ENCODE results near the gene GRIK3.

Gene GRIK3

GRCh38 chr1:36984675-36985074, 49.6 kb downstream of the GRIK3 start:
- no peak overlapping the region for H2BK15ac ChIP-seq (ENCODE audit: low read depth, poor library complexity, severe bottlenecking)
- H2BK5ac ChIP-seq (ENCODE audit: low read depth, low read length, poor library complexity, severe bottlenecking): no peak overlapping the region
- H3K9me3 ChIP-seq (ENCODE audit: control insufficient read depth, low read length): no peaks in the 10 kb centered on the region
- no peaks in the 10 kb centered on the region for H3K36me3 ChIP-seq (ENCODE audit: control insufficient read depth in 1 of 2, insufficient read depth in 2 of 2, low read depth in 1 of 2, low read length in 2 of 2)
- H3K27ac ChIP-seq (ENCODE audit: low read length, poor library complexity, severe bottlenecking): no peak overlapping the region
- H2AK5ac ChIP-seq (ENCODE audit: low read length, severe bottlenecking): no peak overlapping the region
- WGBS: 64% methylated on average over 9 of the region's 9 CpGs
- no peak for DNase-seq
- H3K14ac ChIP-seq (ENCODE audit: low read length in 2 of 2): no peak overlapping the region
- no peak overlapping the region for H3K9ac ChIP-seq (ENCODE audit: low read length)
- no peaks in the 10 kb centered on the region for H3K79me1 ChIP-seq (replicated peaks; ENCODE audit: low read length, poor library complexity, severe bottlenecking)
- no peak overlapping the region for H4K91ac ChIP-seq (ENCODE audit: low read length)
- H4K8ac ChIP-seq (ENCODE audit: low read length): no peak overlapping the region
- H2BK12ac ChIP-seq (ENCODE audit: low read length in 2 of 2): no peak overlapping the region
- no peak overlapping the region for H3K4me3 ChIP-seq (ENCODE audit: insufficient read depth in 1 of 2, low read depth in 1 of 2, low read length in 2 of 2)
- H3K4me1 ChIP-seq (ENCODE audit: control insufficient read depth, insufficient read depth, low read depth, low read length): no peaks in the 10 kb centered on the region
- H3K4ac ChIP-seq (ENCODE audit: low read depth in 1 of 2, low read length in 2 of 2): no peak overlapping the region
- H2AFZ ChIP-seq (ENCODE audit: low read depth, low read length): no peak overlapping the region
- no peak overlapping the region for H3K4me2 ChIP-seq (ENCODE audit: low read length, poor library complexity, severe bottlenecking)
- peaks cover 0 to 12% of the 10 kb centered on the region in 2 experiments for H3K27me3 ChIP-seq (ENCODE audit: control insufficient read depth in 1 of 2, insufficient read depth in 1 of 2, low read length in 2 of 2)
- no peak overlapping the region for H3K23ac ChIP-seq (ENCODE audit: low read length in 2 of 2)
- H3K18ac ChIP-seq (ENCODE audit: low read depth in 1 of 2, low read length in 2 of 2): no peak overlapping the region
- no peak overlapping the region for H2BK120ac ChIP-seq (ENCODE audit: low read depth, low read length)

GRCh38 chr1:36984026-36984425, 50.3 kb downstream of the GRIK3 start:
- no peak overlapping the region for H3K18ac ChIP-seq (ENCODE audit: low read depth in 1 of 2, low read length in 2 of 2)
- H3K9me3 ChIP-seq (ENCODE audit: control insufficient read depth, low read length): peaks cover 3% of the 10 kb centered on the region
- no peaks in the 10 kb centered on the region for H3K79me1 ChIP-seq (replicated peaks; ENCODE audit: low read length, poor library complexity, severe bottlenecking)
- H3K27me3 ChIP-seq (ENCODE audit: control insufficient read depth in 1 of 2, insufficient read depth in 1 of 2, low read length in 2 of 2): peaks cover 0 to 5% of the 10 kb centered on the region in 2 experiments
- no peak overlapping the region for H3K4me2 ChIP-seq (ENCODE audit: low read length, poor library complexity, severe bottlenecking)
- H3K14ac ChIP-seq (ENCODE audit: low read length in 2 of 2): no peak overlapping the region
- no peak overlapping the region for H2BK120ac ChIP-seq (ENCODE audit: low read depth, low read length)
- H2BK15ac ChIP-seq (ENCODE audit: low read depth, poor library complexity, severe bottlenecking): no peak overlapping the region
- no peak overlapping the region for H3K27ac ChIP-seq (ENCODE audit: low read length, poor library complexity, severe bottlenecking)
- no peak overlapping the region for H2BK12ac ChIP-seq (ENCODE audit: low read length in 2 of 2)
- no peak overlapping the region for H3K9ac ChIP-seq (ENCODE audit: low read length)
- no peaks in the 10 kb centered on the region for H3K36me3 ChIP-seq (ENCODE audit: control insufficient read depth in 1 of 2, insufficient read depth in 2 of 2, low read depth in 1 of 2, low read length in 2 of 2)
- no peak overlapping the region for H2BK5ac ChIP-seq (ENCODE audit: low read depth, low read length, poor library complexity, severe bottlenecking)
- H2AFZ ChIP-seq (ENCODE audit: low read depth, low read length): no peak overlapping the region
- H4K8ac ChIP-seq (ENCODE audit: low read length): no peak overlapping the region
- no peak overlapping the region for H3K23ac ChIP-seq (ENCODE audit: low read length in 2 of 2)
- DNase-seq: no peak
- 65% methylated on average over 6 of the region's 6 CpGs for WGBS
- H3K4ac ChIP-seq (ENCODE audit: low read depth in 1 of 2, low read length in 2 of 2): no peak overlapping the region
- no peak overlapping the region for H4K91ac ChIP-seq (ENCODE audit: low read length)
- H2AK5ac ChIP-seq (ENCODE audit: low read length, severe bottlenecking): no peak overlapping the region
- H3K4me3 ChIP-seq (ENCODE audit: insufficient read depth in 1 of 2, low read depth in 1 of 2, low read length in 2 of 2): no peak overlapping the region
- H3K4me1 ChIP-seq (ENCODE audit: control insufficient read depth, insufficient read depth, low read depth, low read length): no peaks in the 10 kb centered on the region

GRCh38 chr1:36982709-36983108, 51.6 kb downstream of the GRIK3 start:
- H2BK120ac ChIP-seq (ENCODE audit: low read depth, low read length): no peak overlapping the region
- H3K18ac ChIP-seq (ENCODE audit: low read depth in 1 of 2, low read length in 2 of 2): no peak overlapping the region
- no peak overlapping the region for H4K8ac ChIP-seq (ENCODE audit: low read length)
- H3K4ac ChIP-seq (ENCODE audit: low read depth in 1 of 2, low read length in 2 of 2): no peak overlapping the region
- H2AK5ac ChIP-seq (ENCODE audit: low read length, severe bottlenecking): no peak overlapping the region
- H3K27ac ChIP-seq (ENCODE audit: low read length, poor library complexity, severe bottlenecking): no peak overlapping the region
- peaks cover 13% of the 10 kb centered on the region for H3K9me3 ChIP-seq (ENCODE audit: control insufficient read depth, low read length)
- no peak overlapping the region for H2BK12ac ChIP-seq (ENCODE audit: low read length in 2 of 2)
- no peaks in the 10 kb centered on the region for H3K79me1 ChIP-seq (replicated peaks; ENCODE audit: low read length, poor library complexity, severe bottlenecking)
- no peak overlapping the region for H3K4me2 ChIP-seq (ENCODE audit: low read length, poor library complexity, severe bottlenecking)
- no peak overlapping the region for H2BK5ac ChIP-seq (ENCODE audit: low read depth, low read length, poor library complexity, severe bottlenecking)
- no peaks in the 10 kb centered on the region for H3K27me3 ChIP-seq (ENCODE audit: control insufficient read depth in 1 of 2, insufficient read depth in 1 of 2, low read length in 2 of 2)
- WGBS: 56% methylated on average over 12 of the region's 13 CpGs
- H3K36me3 ChIP-seq (ENCODE audit: control insufficient read depth in 1 of 2, insufficient read depth in 2 of 2, low read depth in 1 of 2, low read length in 2 of 2): no peaks in the 10 kb centered on the region
- H2BK15ac ChIP-seq (ENCODE audit: low read depth, poor library complexity, severe bottlenecking): no peak overlapping the region
- no peak overlapping the region for H3K23ac ChIP-seq (ENCODE audit: low read length in 2 of 2)
- no peak overlapping the region for H4K91ac ChIP-seq (ENCODE audit: low read length)
- no peaks in the 10 kb centered on the region for H3K4me1 ChIP-seq (ENCODE audit: control insufficient read depth, insufficient read depth, low read depth, low read length)
- H2AFZ ChIP-seq (ENCODE audit: low read depth, low read length): no peak overlapping the region
- no peak overlapping the region for H3K14ac ChIP-seq (ENCODE audit: low read length in 2 of 2)
- H3K9ac ChIP-seq (ENCODE audit: low read length): no peak overlapping the region
- DNase-seq: no peak
- no peak overlapping the region for H3K4me3 ChIP-seq (ENCODE audit: insufficient read depth in 1 of 2, low read depth in 1 of 2, low read length in 2 of 2)

- no peaks in the 10 kb centered on the region for H3K36me3 ChIP-seq (ENCODE audit: control insufficient read depth in 1 of 2, insufficient read depth in 2 of 2, low read depth in 1 of 2, low read length in 2 of 2)
- H3K23ac ChIP-seq (ENCODE audit: low read length in 2 of 2): no peak overlapping the region
- H3K79me1 ChIP-seq (replicated peaks; ENCODE audit: low read length, poor library complexity, severe bottlenecking): no peaks in the 10 kb centered on the region
- H3K4me3 ChIP-seq (ENCODE audit: insufficient read depth in 1 of 2, low read depth in 1 of 2, low read length in 2 of 2): no peak overlapping the region
- H2AK5ac ChIP-seq (ENCODE audit: low read length, severe bottlenecking): no peak overlapping the region
- no peaks in the 10 kb centered on the region for H3K27me3 ChIP-seq (ENCODE audit: control insufficient read depth in 1 of 2, insufficient read depth in 1 of 2, low read length in 2 of 2)
- no peaks in the 10 kb centered on the region for H3K4me1 ChIP-seq (ENCODE audit: control insufficient read depth, insufficient read depth, low read depth, low read length)
- no peak overlapping the region for H2BK5ac ChIP-seq (ENCODE audit: low read depth, low read length, poor library complexity, severe bottlenecking)
- no peak overlapping the region for H4K8ac ChIP-seq (ENCODE audit: low read length)
- no peak overlapping the region for H3K9ac ChIP-seq (ENCODE audit: low read length)
- no peak overlapping the region for H3K4ac ChIP-seq (ENCODE audit: low read depth in 1 of 2, low read length in 2 of 2)
- H3K27ac ChIP-seq (ENCODE audit: low read length, poor library complexity, severe bottlenecking): no peak overlapping the region
- H3K9me3 ChIP-seq (ENCODE audit: control insufficient read depth, low read length): peaks cover 13% of the 10 kb centered on the region
- H4K91ac ChIP-seq (ENCODE audit: low read length): no peak overlapping the region
- H2BK15ac ChIP-seq (ENCODE audit: low read depth, poor library complexity, severe bottlenecking): no peak overlapping the region
- no peak for DNase-seq
- H2BK120ac ChIP-seq (ENCODE audit: low read depth, low read length): no peak overlapping the region
- no peak overlapping the region for H3K18ac ChIP-seq (ENCODE audit: low read depth in 1 of 2, low read length in 2 of 2)
- H3K14ac ChIP-seq (ENCODE audit: low read length in 2 of 2): no peak overlapping the region
- H3K4me2 ChIP-seq (ENCODE audit: low read length, poor library complexity, severe bottlenecking): no peak overlapping the region
- no peak overlapping the region for H2AFZ ChIP-seq (ENCODE audit: low read depth, low read length)
- 72% methylated on average over 14 of the region's 18 CpGs for WGBS
- H2BK12ac ChIP-seq (ENCODE audit: low read length in 2 of 2): no peak overlapping the region
These were observed 52.3 kb downstream of the GRIK3 start for GRCh38 chr1:36981771-36982622.

Data from mesenchymal stem cell (in vitro differentiated cells and primary cell).